ENCODE results near the gene ARL17A. TPM values are rescaled to one million over a fixed set of nuclear protein-coding genes. Genes with fewer than 3 reads are reported as not detected.
"Not testable (repeated sequence)": the region's sequence is repeated elsewhere in the genome, so short reads cannot be mapped to it uniquely, and the experiment has no call there.

ARL17A gene
- total RNA-seq, 1 donor from 2014 or later = 12.4 TPM

GRCh38 chr17:46505896-46506295, 73.6 kb downstream of the ARL17A start:
- not testable (repeated sequence) for H3K9ac ChIP-seq; H3K36me3 Mint-ChIP-seq; H3K27ac Mint-ChIP-seq; DNase-seq (ENCODE audit: low spot score); H3K4me3 ChIP-seq; H3K27me3 Mint-ChIP-seq (ENCODE audit: insufficient read depth, low read depth); H4K20me1 ChIP-seq (ENCODE audit: low read depth); H3K4me1 ChIP-seq; H3K4me2 ChIP-seq; H3K27me3 ChIP-seq; H3K36me3 ChIP-seq; H3K9me3 Mint-ChIP-seq; H3K27ac ChIP-seq; H3K9me3 ChIP-seq (ENCODE audit: low read depth); H3K4me3 Mint-ChIP-seq; H3K4me1 Mint-ChIP-seq; H3F3A ChIP-seq (ENCODE audit: low read depth); H2AFZ ChIP-seq (replicated peaks)
- H3K79me2 ChIP-seq (ENCODE audit: low read depth) = peaks cover 22% of the 10 kb centered on the region

- DNase-seq (ENCODE audit: low spot score); H3K27ac Mint-ChIP-seq; H3K4me3 ChIP-seq; H3K9ac ChIP-seq; H2AFZ ChIP-seq (replicated peaks); H3K4me3 Mint-ChIP-seq; H3K4me1 Mint-ChIP-seq; H3K4me1 ChIP-seq; H3F3A ChIP-seq (ENCODE audit: low read depth); H3K27me3 Mint-ChIP-seq (ENCODE audit: insufficient read depth, low read depth); H3K27ac ChIP-seq; H3K9me3 Mint-ChIP-seq; H3K36me3 Mint-ChIP-seq; H3K27me3 ChIP-seq; H3K36me3 ChIP-seq; H3K4me2 ChIP-seq; H3K9me3 ChIP-seq (ENCODE audit: low read depth): not testable (repeated sequence)
- peaks cover 12% of the 10 kb centered on the region for H4K20me1 ChIP-seq (ENCODE audit: low read depth)
- peaks cover 30% of the 10 kb centered on the region for H3K79me2 ChIP-seq (ENCODE audit: low read depth)
Observed at GRCh38 chr17:46499437-46500139, 79.9 kb downstream of the ARL17A start.

DNA sequence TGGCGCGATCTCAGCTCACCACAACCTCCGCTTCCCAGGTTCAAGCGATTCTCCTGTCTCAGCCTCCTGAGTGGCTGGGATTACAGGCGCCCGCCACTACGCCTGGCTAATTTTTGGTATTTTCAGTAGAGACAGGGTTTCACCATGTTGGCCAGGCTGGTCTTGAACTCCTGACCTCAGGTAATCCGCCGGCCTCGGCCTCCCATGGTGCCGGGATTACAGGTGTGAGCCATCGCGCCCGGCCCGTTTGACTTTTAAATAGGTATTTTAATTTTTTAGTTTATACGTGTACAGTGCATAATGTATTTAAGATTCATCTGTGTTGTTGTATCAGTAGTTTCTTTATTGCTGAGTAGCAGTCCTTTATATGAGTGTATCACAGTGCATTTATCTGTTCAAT, 87.5 kb downstream of the ARL17A start:
- not testable (repeated sequence) for H3K27me3 Mint-ChIP-seq (ENCODE audit: insufficient read depth, low read depth); H3K9me3 Mint-ChIP-seq; H3K4me3 ChIP-seq; H3K9ac ChIP-seq; H3K4me3 Mint-ChIP-seq; H3K36me3 ChIP-seq; H3K4me1 ChIP-seq; H3K27ac Mint-ChIP-seq; H3K27me3 ChIP-seq; DNase-seq (ENCODE audit: low spot score); H3K4me1 Mint-ChIP-seq; H2AFZ ChIP-seq (replicated peaks); H3K36me3 Mint-ChIP-seq; H3F3A ChIP-seq (ENCODE audit: low read depth); H3K27ac ChIP-seq; H3K9me3 ChIP-seq (ENCODE audit: low read depth); H4K20me1 ChIP-seq (ENCODE audit: low read depth); H3K4me2 ChIP-seq
- H3K79me2 ChIP-seq (ENCODE audit: low read depth) = peaks cover 30% of the 10 kb centered on the region

DNA sequence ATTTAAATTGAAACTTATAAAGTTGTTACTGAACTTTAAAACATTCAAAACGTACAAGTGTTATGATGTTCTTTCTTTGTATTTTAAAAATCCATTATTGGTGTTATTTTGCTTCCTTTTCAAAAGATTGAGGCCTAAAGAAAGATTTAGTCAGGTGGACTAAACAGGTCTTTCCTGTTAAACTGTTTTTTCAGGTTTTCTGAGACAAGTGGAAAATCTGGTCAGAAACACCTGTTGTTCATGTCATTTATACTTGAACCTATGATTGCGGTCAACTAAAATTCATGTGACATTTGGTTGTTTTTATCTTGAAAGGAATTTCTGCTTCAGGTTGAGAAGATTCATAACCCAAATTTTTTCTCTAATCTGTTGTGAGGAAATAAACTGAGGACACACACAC, 98.2 kb downstream of the ARL17A start:
- H3F3A ChIP-seq (ENCODE audit: low read depth); H3K4me2 ChIP-seq; H3K27me3 ChIP-seq; H3K27me3 Mint-ChIP-seq (ENCODE audit: insufficient read depth, low read depth); H3K27ac Mint-ChIP-seq; H3K4me1 Mint-ChIP-seq; H3K4me3 Mint-ChIP-seq; H3K4me3 ChIP-seq; H3K9ac ChIP-seq; H2AFZ ChIP-seq (replicated peaks); H3K9me3 Mint-ChIP-seq; H3K36me3 Mint-ChIP-seq; H3K9me3 ChIP-seq (ENCODE audit: low read depth); H3K36me3 ChIP-seq; H4K20me1 ChIP-seq (ENCODE audit: low read depth); H3K4me1 ChIP-seq; H3K27ac ChIP-seq; H3K79me2 ChIP-seq (ENCODE audit: low read depth); DNase-seq (ENCODE audit: low spot score): not testable (repeated sequence)

DNA sequence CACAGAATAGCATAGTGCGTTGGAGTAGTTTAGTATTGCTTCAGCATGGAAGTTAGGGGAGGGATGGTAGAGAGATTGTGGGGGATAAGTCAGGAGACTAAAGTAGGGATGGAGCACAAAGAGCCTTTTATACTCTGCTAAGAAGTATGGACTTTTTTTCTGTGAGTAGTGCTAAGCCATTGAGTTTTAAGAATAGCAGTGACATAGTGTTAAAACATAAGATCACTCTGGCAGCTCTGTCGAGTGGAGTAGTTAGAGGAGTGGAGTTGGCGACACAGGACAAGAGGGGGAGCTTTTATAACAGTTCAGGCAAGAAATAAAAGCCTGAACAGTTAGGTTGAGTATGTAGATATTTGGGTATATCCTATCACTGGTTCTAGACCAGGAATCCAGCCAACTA, 100.7 kb downstream of the ARL17A start:
- not testable (repeated sequence) for H3F3A ChIP-seq (ENCODE audit: low read depth); H3K9me3 Mint-ChIP-seq; H3K4me1 ChIP-seq; H3K27me3 Mint-ChIP-seq (ENCODE audit: insufficient read depth, low read depth); H3K27ac Mint-ChIP-seq; H4K20me1 ChIP-seq (ENCODE audit: low read depth); H3K9ac ChIP-seq; H3K4me3 Mint-ChIP-seq; H3K36me3 ChIP-seq; H3K4me3 ChIP-seq; H3K9me3 ChIP-seq (ENCODE audit: low read depth); H3K4me2 ChIP-seq; H3K36me3 Mint-ChIP-seq; DNase-seq (ENCODE audit: low spot score); H3K27me3 ChIP-seq; H3K27ac ChIP-seq; H2AFZ ChIP-seq (replicated peaks); H3K79me2 ChIP-seq (ENCODE audit: low read depth); H3K4me1 Mint-ChIP-seq

GRCh38 chr17:46475583-46475982, 103.9 kb downstream of the ARL17A start:
- not testable (repeated sequence) for H3K4me1 Mint-ChIP-seq; H3K9ac ChIP-seq; H3K4me3 Mint-ChIP-seq; H3K4me1 ChIP-seq; H3K27ac ChIP-seq; H3K79me2 ChIP-seq (ENCODE audit: low read depth); H4K20me1 ChIP-seq (ENCODE audit: low read depth); H3K36me3 ChIP-seq; H3K9me3 ChIP-seq (ENCODE audit: low read depth); H3K27me3 Mint-ChIP-seq (ENCODE audit: insufficient read depth, low read depth); H2AFZ ChIP-seq (replicated peaks); H3K4me3 ChIP-seq; H3K9me3 Mint-ChIP-seq; DNase-seq (ENCODE audit: low spot score); H3K27me3 ChIP-seq; H3K27ac Mint-ChIP-seq; H3K36me3 Mint-ChIP-seq; H3F3A ChIP-seq (ENCODE audit: low read depth); H3K4me2 ChIP-seq

DNA sequence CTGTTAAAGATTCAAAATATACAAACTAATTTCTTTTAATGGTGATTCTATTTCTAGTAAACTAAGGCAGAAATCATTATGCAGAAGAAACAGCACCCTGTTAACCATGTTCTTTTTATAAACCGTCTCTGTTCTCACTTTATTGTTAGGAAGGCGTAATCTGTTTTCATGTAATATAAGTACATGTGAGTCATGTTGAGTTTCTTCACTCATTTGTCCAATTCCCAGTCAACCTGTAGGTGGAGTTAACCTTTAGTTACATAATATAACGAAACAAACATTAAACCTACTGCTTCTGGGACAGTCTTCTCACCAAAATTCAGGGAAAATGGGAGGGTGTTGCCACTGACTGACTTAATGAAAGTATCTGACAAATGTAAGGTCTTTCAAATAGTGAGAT, 105.0 kb downstream of the ARL17A start:
- H3K4me2 ChIP-seq = not testable (repeated sequence)

GRCh38 chr17:46467618-46468017, 111.9 kb downstream of the ARL17A start:
- not testable (repeated sequence) for H4K20me1 ChIP-seq (ENCODE audit: low read depth); H3K4me1 Mint-ChIP-seq; H3F3A ChIP-seq (ENCODE audit: low read depth); H3K4me3 ChIP-seq; H3K4me3 Mint-ChIP-seq; H3K9ac ChIP-seq; H3K27ac ChIP-seq; H3K4me1 ChIP-seq; H3K27me3 ChIP-seq; DNase-seq (ENCODE audit: low spot score); H3K79me2 ChIP-seq (ENCODE audit: low read depth); H3K36me3 ChIP-seq; H3K4me2 ChIP-seq; H2AFZ ChIP-seq (replicated peaks); H3K27ac Mint-ChIP-seq; H3K9me3 ChIP-seq (ENCODE audit: low read depth); H3K27me3 Mint-ChIP-seq (ENCODE audit: insufficient read depth, low read depth); H3K36me3 Mint-ChIP-seq; H3K9me3 Mint-ChIP-seq

More for the DNA sequence above, 105.0 kb downstream of the ARL17A start:
- H3K9ac ChIP-seq; H3K4me3 ChIP-seq; H3K36me3 ChIP-seq; H3K36me3 Mint-ChIP-seq; H3F3A ChIP-seq (ENCODE audit: low read depth); H3K9me3 ChIP-seq (ENCODE audit: low read depth); H4K20me1 ChIP-seq (ENCODE audit: low read depth); H3K27me3 Mint-ChIP-seq (ENCODE audit: insufficient read depth, low read depth); DNase-seq (ENCODE audit: low spot score); H3K4me1 ChIP-seq; H3K27me3 ChIP-seq; H2AFZ ChIP-seq (replicated peaks); H3K27ac Mint-ChIP-seq; H3K4me1 Mint-ChIP-seq; H3K9me3 Mint-ChIP-seq; H3K4me3 Mint-ChIP-seq; H3K27ac ChIP-seq; H3K79me2 ChIP-seq (ENCODE audit: low read depth): not testable (repeated sequence)

Measured in neural progenitor cell (in vitro differentiated cells).